GM19438 (cell line): Measurements from ENCODE around the gene RANBP17.
"Not testable (repeated sequence)": the region's sequence is repeated elsewhere in the genome, so short reads cannot be mapped to it uniquely, and the experiment has no call there.

ENCODE experiments used
- ATAC-seq: cut with Tn5 transposase; IDR thresholded peaks from one replicate; pipeline ENCODE4 v1.9.1; 2021; ENCODE audit warnings: low read depth; ENCODE audit not compliant: unreplicated experiment

The RANBP17 gene

GRCh38 chr5:170861917-170862766, at the start of gene RANBP17:
RANBP17 (plus strand) TSS chr5:170862018.
- ATAC-seq: no peak

- no peak for ATAC-seq
Measured at GRCh38 chr5:170813231-170813630, 48.6 kb upstream of the RANBP17 start.

- no peak for ATAC-seq
Measured at GRCh38 chr5:170817195-170817594, 44.6 kb upstream of the RANBP17 start.

- no peak for ATAC-seq
Measured at GRCh38 chr5:170818232-170818631, 43.6 kb upstream of the RANBP17 start.

GRCh38 chr5:170819824-170820223, 42.0 kb upstream of the RANBP17 start:
- no peak for ATAC-seq

GRCh38 chr5:170821257-170821800, 40.5 kb upstream of the RANBP17 start:
- ATAC-seq: no peak

GRCh38 chr5:170826117-170826516, 35.7 kb upstream of the RANBP17 start:
- no peak for ATAC-seq

GRCh38 chr5:170832241-170832640, 29.6 kb upstream of the RANBP17 start:
- no peak for ATAC-seq

GRCh38 chr5:170833981-170834380, 27.8 kb upstream of the RANBP17 start:
- ATAC-seq: not testable (repeated sequence)

GRCh38 chr5:170836226-170836625, 25.6 kb upstream of the RANBP17 start:
- ATAC-seq: no peak

- ATAC-seq: no peak
Measured at GRCh38 chr5:170843870-170844269, 17.9 kb upstream of the RANBP17 start.

- ATAC-seq: no peak
Measured at GRCh38 chr5:170844651-170845050, 17.2 kb upstream of the RANBP17 start.

- ATAC-seq: no peak
Measured at GRCh38 chr5:170846416-170846815, 15.4 kb upstream of the RANBP17 start.

GRCh38 chr5:170846846-170847245, 15.0 kb upstream of the RANBP17 start:
- ATAC-seq: no peak

GRCh38 chr5:170848033-170848432, 13.8 kb upstream of the RANBP17 start:
- no peak for ATAC-seq

GRCh38 chr5:170849374-170849773, 12.4 kb upstream of the RANBP17 start:
- ATAC-seq: no peak

- ATAC-seq: no peak
Measured at GRCh38 chr5:170854566-170854965, 7.3 kb upstream of the RANBP17 start.

- no peak for ATAC-seq
Measured at GRCh38 chr5:170857066-170857465, 4.8 kb upstream of the RANBP17 start.

GRCh38 chr5:170860415-170860814, 1.4 kb upstream of the RANBP17 start:
- ATAC-seq: no peak

GRCh38 chr5:170860818-170861666, 776 bp upstream of the RANBP17 start:
- no peak for ATAC-seq

- no peak for ATAC-seq
Measured at GRCh38 chr5:170861667-170861916, 226 bp upstream of the RANBP17 start.

GRCh38 chr5:170863646-170864045, 1.8 kb downstream of the RANBP17 start:
- no peak for ATAC-seq
